GM21737 (cell line): ENCODE results near the gene ARID3A.

Experiments
- ATAC-seq: cut with Tn5 transposase; IDR thresholded peaks from one replicate; pipeline ENCODE4 v1.9.1; 2021; ENCODE audit warnings: mild to moderate bottlenecking, moderate library complexity; ENCODE audit not compliant: unreplicated experiment

Gene ARID3A

DNA sequence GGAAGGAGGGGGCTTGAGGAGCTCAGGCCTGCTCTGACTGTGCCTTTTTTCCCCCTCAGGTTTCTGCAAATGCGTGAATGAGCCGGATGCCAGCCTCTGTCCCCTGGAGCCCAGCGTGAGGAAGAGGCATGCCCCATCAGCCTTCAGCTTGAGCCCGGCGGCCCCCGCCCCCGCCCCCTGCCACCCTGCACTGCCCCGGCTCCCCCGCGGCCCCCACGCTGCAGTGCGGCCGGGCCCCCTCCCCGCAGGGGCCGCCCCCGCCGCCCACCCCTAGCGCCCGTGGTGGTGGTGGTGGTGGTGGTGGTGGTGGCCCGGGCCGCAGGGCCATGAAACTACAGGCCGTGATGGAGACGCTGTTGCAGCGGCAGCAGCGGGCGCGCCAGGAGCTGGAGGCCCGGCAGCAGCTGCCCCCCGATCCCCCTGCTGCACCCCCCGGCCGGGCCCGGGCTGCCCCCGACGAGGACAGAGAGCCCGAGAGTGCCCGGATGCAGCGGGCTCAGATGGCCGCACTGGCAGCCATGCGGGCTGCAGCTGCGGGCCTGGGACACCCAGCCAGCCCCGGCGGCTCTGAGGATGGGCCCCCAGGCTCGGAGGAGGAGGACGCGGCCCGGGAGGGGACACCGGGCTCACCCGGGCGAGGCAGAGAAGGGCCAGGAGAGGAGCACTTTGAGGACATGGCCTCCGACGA lies 3.5 kb downstream of the ARID3A start:
- no peak for ATAC-seq

DNA sequence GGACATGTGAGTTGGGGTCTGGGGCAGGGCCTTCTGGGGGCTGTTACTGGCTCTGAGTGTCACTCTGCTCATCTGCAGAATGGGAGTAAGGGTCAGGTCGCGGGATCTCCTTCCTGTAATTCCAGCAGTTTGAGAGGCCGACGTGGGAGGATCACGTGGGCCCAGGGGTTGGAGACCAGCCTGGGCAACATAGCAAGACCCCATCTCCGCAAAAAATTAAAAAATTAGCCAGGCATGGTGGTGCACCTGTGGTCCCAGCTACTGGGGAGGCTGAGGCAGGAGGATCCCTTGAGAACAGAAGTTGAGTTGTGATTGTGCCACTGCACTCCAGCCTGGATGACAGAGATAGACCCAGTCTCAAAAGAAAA lies 4.0 kb downstream of the ARID3A start:
- ATAC-seq, result no peak

DNA sequence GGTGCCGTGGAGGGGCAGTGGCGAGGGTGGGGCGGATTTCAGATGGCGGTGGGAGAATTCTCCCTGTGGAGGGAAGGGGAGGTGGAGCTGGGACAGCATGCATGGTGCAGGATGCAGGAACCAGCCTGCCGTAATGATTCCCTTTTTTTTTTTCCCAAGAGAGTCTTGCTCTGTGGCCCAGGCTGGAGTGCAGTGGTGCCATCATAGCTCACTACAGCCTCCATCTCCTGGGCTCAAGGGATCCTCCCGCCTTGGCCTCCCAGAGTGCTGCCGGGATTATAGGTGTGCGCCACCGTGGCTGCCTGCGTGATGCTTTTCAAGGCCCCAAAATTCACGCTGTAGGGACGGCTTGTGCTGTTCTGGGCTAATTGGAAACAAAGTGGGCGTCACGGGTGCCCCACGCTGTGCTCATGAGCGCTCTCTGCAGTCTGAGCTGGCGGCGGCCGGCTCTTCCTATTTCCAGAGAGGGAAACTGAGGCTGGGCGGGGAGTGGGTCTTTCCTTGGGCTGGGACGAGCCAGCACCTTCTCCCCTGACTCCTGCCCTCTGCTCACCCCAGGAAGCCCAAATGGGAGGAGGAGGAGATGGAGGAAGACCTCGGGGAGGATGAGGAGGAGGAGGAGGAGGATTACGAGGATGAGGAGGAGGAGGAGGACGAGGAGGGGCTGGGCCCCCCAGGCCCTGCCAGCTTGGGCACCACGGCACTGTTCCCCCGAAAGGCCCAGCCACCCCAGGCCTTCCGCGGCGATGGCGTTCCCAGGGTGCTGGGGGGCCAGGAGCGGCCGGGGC lies 6.2 kb downstream of the ARID3A start:
- ATAC-seq, result no peak

DNA sequence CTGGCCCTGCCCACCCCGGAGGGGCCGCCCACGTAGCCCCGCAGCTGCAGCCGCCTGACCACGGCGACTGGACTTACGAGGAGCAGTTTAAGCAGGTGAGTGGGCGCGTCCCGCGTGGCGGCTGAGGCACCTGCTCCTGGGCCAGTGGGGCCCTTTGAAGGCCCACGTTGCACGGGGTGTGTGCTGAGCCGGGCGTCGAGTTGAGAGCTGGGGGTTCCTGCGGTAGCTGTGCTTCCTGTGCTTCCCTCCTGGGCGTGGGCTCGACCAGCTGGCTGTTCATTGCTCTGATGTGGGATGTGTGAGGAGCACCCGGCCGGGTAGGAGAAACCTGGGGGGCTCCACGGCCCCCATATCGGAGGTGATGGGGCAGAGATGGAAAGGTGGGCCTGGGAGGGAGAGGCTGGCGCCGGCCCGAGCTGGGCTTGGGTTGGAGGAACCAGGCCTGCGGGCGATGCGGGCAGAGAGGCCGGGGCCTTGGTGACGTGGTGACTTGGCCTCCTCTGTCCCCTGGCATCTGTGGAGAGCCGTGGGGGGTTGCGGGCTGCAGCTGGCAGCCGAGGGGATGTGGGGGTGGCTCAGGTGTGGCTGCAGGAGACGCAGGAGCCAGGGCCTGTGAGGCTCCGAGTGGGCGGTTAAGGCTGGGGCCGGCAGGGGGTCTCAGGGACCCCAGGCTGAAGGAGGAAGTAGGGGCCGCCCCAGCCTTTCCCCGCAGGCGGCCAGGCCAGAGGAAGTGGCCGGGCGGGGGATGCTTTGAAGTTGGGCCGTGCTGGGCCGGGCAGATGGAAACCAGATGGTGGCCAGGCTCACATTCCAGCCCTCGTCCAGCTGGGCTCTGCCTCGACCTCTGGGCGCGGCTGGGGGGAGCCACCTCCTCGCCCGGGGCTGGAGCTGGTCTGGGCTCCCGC lies 7.1 kb downstream of the ARID3A start:
- no peak for ATAC-seq

DNA sequence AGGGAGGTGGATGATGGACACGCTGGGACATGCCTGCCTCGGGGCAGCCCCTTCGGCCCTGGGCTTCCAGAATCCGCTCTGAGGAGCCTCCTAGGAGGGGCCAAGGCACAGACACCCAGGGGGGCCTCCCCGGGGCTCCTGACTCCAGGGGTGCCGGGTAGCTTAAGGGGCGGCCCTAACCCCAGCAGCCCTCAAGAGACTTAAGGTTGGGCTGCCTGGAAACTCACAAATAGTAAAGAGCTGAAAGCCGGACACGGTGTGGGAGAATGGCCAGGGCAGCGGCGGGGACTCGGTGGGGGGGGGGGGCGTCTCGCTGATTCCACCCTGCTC lies 7.7 kb downstream of the ARID3A start:
- ATAC-seq, result no peak

DNA sequence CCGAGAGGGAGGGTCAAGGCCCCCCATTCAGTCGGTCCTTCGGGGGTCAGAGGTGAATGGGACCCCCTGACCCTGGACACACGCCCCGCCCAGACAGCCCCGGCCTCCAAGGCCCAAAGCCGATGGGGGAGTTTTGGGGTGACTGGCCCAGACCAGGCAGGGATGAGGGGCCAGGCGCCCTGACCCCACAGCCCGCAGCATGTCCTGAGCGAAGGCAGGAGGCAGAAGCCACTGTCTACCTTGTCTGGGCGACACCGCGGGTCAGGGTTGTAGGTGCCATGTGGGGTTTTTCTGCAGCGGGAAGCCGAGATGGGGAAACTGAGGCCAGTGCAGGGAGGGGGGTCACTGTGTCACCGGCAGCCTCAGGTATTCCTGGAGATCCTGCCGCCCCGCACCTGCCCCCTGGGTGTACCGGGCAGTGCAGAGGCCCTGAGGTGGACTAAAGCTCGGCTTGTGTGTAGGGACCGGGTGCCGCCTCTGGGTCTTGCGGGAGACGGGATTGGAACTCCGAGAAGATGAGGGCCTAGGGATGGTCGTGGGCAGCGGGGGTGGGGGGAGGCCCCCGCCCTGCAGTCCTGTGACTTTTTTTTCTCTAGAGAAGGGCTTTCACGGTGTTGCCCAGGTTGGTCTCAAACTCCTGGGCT lies 8.5 kb downstream of the ARID3A start:
- no peak for ATAC-seq

DNA sequence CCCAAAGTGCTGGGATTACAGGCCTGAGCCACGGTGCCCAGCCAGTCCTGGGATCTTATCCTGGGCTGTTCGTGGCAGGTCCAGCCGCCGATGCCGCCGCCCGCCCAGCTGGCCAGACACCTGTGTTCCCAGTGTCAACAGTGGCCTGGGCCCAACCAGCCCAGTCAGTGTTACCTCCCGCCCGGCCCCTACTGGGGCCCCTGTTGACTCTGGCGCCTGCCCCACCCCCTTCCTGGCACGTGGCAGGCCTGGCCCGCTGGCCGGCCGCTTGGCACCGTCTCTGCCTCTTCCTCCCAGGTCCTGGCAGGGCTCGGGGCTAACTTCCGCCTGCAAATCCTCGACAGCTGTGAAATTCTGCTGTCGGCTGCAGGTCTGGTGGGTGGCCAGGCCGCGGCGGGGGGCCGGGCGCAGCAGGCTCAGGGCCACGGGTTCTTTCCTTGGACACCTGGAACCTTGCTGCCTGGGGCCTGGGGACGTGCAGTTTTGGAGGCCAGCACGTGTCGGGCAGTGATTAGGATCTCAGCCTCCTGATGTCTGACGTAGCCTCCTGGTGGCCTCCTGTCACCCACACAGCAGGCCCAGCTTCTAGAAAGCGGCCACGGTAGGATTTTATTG lies 9.1 kb downstream of the ARID3A start:
- ATAC-seq, result no peak

DNA sequence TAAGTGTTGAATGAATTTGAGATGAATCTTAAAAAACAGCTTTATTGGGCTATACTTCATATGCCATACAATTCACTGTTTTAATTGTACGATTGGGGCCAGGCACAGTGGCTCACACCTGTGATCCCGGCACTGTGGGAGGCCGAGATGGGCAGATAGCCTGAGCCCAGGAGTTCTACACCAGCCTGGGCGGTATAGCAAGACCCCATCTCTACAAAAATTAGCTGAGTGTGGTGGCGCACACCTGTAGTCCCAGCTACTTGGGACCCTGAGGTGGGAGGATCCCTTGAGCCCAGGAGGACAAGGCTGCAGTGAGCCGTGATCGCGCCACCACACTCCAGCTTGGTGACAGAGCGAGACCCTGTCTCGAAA lies 10.3 kb downstream of the ARID3A start:
- no peak for ATAC-seq

DNA sequence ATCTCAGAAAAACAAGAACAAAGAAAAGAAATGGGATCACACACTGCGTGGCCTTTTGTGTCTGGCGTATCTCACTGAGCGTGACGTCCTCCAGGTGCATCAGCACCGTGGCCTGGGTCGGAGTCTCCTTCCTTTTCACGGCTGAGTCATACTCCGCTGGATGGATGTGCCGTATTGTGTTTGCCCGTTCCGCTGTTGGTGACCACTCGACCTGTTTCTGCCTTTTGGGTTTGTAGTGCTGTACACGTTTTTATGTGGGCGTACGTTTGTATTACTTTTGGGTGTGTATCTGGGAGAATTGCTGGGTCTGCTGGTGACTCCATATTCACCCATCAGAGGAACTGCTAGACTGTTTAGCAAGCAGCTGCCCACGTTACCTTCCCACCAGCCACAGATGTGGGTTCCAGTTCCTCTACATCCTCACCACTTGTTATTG lies 11.4 kb downstream of the ARID3A start:
- no peak for ATAC-seq

DNA sequence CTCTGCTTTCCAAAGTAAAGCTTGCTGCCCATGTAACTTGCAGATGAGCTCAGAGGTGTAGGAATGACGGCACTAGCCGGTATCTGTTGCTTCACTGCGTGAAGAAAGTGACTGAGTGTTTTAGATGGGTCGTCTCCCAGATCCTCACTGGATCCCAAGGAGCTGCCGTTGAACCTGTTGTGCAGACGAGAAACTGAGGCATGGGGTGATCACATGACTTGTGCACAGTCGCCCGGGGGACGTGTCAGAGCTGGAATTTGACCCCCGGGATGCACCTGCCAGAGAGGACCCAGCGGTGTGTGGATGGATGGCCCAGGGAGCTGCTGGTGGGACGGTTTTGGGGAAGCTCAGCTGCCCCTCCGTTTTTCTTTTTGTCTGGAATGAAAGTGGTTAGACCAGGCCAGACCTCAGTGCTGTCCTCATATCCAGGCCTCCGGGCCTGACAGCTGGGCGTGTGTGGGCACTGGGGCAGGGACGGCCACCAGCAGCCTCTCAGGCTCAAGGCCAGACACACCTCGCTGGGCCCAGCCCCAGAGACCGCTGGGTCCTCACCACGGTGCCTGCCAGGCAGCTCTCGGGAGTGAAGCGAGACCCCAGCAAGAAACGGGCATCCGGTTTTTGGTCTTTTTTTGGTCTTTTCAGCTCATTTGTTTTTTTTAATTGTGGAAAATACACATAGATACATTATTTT lies 12.5 kb downstream of the ARID3A start:
- ATAC-seq, result no peak

DNA sequence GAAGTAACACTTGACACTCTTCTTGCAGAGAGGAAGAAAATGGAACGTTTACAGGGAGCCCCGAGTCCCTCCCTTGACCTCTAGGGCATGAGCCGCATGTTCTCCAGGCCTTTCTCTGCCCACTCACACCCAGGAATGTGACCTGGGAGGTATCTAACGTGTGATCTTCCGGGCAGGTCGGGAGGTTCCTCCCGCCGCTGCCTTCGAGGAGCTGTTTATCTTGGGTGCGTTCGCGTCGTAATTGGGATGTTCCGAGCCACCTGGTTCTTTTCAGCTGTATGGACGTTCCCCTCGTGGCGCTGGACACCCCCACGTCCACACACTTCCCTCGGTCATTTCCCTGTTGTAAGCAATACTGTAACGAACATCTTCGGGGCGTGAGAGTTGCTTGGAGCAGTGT lies 13.6 kb downstream of the ARID3A start:
- ATAC-seq, result no peak

DNA sequence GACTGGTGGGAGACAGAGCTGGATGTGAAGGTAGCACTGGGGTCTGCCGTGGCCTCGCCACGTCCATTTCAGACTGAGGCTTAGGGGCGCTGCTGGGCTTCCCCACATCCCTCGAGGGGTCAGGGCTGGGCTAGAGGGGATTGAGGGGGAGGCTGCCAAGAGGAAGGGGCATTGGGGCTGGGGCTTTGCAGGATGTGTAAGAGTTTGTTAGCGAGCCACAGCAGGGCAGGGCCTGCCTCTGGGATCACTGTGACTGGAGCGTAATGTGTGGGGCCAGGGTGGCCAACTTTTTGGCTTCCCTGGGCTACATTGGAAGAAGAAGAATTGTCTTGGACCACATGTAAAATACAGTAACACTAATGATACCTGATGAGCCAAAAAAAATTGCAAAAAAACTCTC lies 14.1 kb downstream of the ARID3A start:
- ATAC-seq, result no peak

DNA sequence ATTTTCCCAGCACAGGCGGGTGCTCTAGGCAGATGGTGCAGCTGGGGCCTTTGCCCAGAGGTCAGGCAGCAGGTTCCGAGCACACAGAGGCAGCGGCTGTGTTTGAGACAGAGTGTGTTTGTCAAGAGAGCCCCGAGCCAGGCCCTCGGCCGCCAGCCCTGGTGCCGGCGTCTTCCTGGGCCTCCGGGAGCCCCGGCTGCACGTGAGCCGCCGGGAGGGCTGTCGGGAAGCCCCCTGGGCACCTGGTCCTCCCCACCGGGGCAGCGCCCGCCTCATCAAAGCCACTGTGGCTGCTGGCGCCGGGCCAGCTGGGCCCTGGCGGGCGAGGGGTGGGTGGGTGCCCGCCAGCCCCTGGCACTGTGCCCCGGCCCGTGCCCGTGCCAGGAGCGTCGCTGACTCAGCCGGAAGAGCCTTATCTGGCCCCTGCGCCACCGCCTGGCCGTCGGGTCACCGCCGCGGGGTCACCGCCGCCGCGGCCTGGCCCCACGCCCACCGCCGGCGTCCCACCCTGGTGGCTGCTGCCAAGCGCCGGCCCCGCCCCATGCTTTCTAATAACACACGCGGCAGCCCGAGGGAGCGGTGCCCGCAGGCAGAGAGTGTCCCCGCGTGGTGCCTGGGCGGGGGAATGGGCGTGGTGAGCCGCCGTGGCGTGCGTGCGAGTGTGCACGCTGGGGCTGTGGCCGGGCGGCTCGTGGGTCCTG lies 14.9 kb downstream of the ARID3A start:
- no peak for ATAC-seq

DNA sequence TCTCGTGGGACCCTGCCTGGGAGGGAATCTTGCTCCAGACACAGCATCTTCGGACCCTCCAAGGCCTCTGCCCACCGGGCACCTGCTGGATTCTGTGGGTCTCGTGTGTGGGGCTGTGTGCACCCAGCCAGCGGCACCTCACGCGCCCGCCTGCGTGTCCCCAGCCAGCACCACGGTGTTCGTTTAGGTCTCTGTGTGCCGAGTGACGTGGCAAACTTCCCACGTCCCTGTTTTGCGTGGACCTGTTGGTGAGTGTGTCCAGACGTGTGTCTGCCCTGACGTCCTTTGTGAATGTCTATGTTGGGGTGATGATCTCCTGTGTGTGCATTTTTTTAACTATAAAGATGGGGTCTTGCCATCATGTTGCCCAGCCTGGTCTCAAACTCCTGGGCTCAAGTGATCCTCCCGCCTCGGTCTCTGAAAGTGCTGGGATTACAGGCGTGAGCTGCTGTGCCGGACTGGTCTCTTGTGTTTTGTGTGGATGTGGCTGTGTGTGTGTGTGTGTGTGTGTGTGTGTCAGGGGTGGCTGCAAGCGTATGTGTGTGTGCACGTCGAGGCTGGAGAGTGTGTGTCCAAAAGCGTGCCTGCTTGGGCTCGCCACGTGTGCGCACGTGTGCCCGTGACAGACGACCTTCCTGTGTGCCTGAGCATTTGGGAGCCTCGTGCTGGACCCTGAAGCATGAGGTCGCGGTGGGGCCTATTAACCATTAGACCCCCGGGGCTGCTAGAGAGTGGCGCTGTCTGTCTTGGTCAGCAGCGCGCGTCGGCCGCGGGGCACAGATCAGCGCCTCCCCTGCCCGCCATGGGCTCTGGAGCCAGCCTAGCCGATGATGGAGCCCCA lies 15.7 kb downstream of the ARID3A start:
- no peak for ATAC-seq

DNA sequence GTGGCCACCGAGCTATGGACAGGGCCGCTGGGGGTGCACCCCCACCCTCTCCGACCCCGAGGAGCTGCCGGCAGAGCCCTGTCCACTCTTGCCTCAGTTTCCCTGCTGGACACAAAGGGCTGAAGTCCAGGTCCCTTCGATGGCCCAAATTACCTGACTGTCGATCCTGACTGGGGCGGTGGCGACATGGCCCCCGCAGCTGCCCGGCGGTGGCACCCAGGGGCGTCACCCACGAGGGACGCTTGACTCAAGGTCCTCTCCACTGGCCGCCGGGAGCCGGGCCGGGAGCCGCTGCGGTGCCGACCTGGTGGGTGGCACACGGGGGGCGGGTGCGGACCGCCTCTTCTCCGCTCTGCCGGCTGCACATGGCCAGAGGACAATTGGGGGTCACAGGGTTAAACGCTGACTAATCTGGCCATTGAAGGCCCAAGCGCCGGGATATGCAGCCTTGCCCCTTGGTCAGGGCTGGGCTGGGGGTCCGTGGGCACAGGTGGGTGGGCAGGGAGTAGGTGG lies 16.4 kb downstream of the ARID3A start:
- no peak for ATAC-seq

DNA sequence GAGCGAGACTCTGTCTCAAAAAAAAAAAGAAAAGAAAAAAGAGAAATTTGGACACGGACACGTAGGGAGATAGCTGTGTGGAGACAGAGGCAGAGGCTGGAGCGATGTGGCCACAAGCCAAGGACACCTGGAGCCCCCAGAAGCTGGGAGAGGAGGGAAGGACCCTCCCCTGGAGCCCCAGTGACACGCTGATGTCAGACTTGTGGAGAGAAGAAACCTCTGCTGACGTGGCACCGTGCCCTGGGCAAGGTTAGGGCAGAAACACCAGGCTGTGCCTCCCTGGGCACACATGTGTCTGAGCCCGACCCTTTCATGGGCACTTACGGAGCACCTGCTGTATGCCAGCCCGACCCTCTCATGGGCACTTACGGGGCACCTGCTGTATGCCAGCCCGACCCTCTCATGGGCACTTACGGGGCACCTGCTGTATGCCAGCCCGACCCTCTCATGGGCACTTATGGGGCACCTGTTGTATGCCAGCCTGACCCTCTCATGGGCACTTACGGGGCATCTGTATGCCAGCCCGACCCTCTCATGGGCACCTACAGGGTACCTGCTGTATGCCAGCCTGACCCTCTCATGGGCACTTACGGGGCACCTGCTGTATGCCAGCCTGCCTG lies 17.8 kb downstream of the ARID3A start:
- no peak for ATAC-seq

DNA sequence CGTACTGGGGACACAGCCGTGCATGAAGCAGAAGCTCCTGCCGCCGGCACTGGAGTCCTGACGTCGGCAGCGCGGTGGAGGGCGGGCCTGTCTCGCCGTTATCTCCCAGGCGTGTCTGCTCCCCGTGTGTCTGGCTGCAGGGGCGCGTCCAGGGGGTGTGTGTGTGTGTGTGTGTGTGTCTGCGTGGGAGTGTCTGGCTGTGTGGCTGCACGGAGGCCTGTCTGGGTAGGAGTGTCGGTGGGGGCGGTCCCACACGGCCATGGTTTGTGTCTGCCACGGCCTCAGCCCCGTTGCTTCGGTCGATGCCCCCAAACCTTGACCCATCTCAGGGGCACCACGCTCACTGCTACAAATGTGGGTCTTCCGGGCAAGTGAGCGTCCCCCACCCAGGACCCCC lies 18.3 kb downstream of the ARID3A start:
- ATAC-seq, result no peak

DNA sequence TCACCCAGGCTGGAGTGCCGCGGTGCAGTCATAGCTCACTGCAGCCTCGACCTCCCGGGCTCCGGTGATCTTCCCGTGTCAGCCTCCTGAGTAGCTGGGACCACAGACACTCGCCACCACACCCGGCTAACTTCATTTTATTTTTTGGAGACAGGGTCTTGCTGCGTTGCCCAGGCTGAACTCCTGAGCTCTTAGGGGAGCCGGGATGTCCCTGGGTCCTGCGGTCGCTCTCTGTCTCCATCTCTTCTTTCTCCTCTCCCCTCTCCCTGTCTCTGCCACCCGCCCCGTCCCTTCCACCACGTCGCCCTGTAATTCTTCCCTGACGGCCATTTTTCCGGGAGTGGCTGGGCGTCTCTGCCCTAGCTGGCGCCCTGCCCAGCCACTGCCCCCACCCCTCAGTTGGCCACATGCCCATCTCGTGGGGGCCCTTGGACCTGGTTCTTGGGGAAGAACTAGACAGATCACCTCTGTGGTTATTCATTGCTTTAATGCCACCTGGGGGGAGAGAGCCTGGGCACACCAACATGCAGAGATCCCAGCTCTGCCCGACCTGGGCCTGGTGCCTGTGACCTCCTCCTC lies 18.9 kb downstream of the ARID3A start:
- no peak for ATAC-seq
